ENCODE results near the gene URB2. TPM values are rescaled to one million over a fixed set of nuclear protein-coding genes. Genes with fewer than 3 reads are reported as not detected.

The URB2 gene
- total RNA-seq, 1 donor from 2014 or later, result 16.5 TPM

GRCh38 chr1:229665912-229666558 lies 40.0 kb downstream of the URB2 start:
- Mint-ChIP-seq H3K27me3 (no peaks in the 10 kb centered on the region), H3K9me3 (no peaks in the 10 kb centered on the region), H3K36me3 (peaks cover 5% of the 10 kb centered on the region), H3K4me1 (ENCODE audit: unreplicated experiment) (peaks cover 5% of the 10 kb centered on the region), H3K4me3 (no peak overlapping the region), H3K27ac (no peak overlapping the region)
- no peak for TF ChIP-seq CTCF (conservative IDR thresholded peaks at IDR 0.05)
- no peak for DNase-seq (ENCODE audit: extremely low spot score, unreplicated experiment)

DNA sequence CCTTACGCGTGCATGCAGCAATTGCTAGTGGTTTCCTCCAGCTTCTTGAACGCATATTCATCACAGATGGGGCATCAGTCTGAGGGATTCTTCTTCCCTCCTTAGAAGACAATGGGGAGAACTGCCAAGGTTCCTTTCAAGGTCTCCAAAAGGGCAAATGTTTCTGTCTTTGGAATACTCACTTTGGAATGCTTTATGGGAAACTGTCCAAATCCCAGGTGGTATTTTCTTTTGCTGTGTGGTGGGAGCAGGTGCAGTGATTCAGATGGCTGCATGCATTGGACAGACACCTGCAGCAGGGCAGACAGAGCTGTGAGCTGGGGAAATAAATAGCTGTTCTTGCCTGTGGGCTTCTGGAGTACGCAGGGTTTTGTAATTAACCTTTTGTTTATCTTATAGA lies 40.5 kb downstream of the URB2 start:
- Mint-ChIP-seq H3K27me3 (no peaks in the 10 kb centered on the region), H3K9me3 (no peaks in the 10 kb centered on the region), H3K4me1 (ENCODE audit: unreplicated experiment) (no peaks in the 10 kb centered on the region), H3K36me3 (no peaks in the 10 kb centered on the region), H3K27ac (no peak overlapping the region), H3K4me3 (no peak overlapping the region)
- no peak for DNase-seq (ENCODE audit: extremely low spot score, unreplicated experiment)
- no peak for TF ChIP-seq CTCF (conservative IDR thresholded peaks at IDR 0.05)

DNA sequence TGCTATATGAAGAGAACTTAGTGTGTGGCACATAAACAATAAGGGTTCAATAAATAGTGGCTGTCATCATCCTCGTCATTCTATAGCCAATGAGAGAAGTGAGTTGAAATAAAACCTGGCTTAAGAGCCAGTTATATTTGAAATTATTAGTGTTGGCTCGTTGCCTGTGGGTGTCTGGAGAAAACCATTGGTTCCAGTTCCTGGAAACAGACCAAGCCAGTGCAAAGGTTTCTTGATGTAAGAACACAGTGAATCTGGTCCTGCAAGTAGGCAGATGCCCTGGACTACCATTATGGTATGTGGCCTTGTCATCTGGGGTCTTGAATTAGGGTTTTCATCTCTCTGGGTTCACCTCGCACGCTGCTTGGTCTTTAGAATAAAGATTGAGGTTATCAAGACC lies 43.3 kb downstream of the URB2 start:
- no peak for DNase-seq (ENCODE audit: extremely low spot score, unreplicated experiment)
- no peaks in the 10 kb centered on the region for H3K9me3 Mint-ChIP-seq
- H3K4me3 Mint-ChIP-seq, result no peak overlapping the region
- H3K36me3 Mint-ChIP-seq, result no peaks in the 10 kb centered on the region
- no peaks in the 10 kb centered on the region for H3K27me3 Mint-ChIP-seq
- H3K27ac Mint-ChIP-seq, result no peak overlapping the region
- H3K4me1 Mint-ChIP-seq (ENCODE audit: unreplicated experiment), result no peaks in the 10 kb centered on the region
- TF ChIP-seq CTCF (conservative IDR thresholded peaks at IDR 0.05), result no peak

- Mint-ChIP-seq H3K9me3 (no peaks in the 10 kb centered on the region), H3K36me3 (no peaks in the 10 kb centered on the region), H3K4me3 (no peak overlapping the region), H3K27me3 (no peaks in the 10 kb centered on the region), H3K4me1 (ENCODE audit: unreplicated experiment) (no peaks in the 10 kb centered on the region), H3K27ac (no peak overlapping the region)
- no peak for DNase-seq (ENCODE audit: extremely low spot score, unreplicated experiment)
- TF ChIP-seq CTCF (conservative IDR thresholded peaks at IDR 0.05), result no peak
Measured at GRCh38 chr1:229671310-229671709, 45.3 kb downstream of the URB2 start.

DNA sequence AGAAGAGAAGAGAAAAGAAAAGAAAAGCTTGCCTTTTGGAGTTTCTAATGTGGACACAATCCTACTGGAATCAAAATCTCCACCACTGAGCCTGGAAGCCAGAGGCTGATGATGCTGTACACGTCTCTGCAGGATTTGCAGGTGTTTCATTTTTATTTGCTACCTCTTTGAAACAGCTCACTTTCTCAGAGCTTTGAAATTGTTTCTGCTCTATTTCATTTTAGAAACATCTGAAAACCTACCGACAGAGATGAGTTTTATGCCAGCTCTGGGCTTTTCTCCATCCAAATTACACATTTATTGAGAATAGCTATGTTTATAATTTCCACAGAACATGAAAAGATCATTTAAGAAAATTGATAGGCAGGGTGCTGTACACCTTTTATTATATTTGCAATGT lies 46.2 kb downstream of the URB2 start:
- no peak overlapping the region for H3K27ac Mint-ChIP-seq
- no peaks in the 10 kb centered on the region for H3K36me3 Mint-ChIP-seq
- no peak for DNase-seq (ENCODE audit: extremely low spot score, unreplicated experiment)
- H3K4me1 Mint-ChIP-seq (ENCODE audit: unreplicated experiment), result no peaks in the 10 kb centered on the region
- H3K4me3 Mint-ChIP-seq, result no peak overlapping the region
- H3K9me3 Mint-ChIP-seq, result no peaks in the 10 kb centered on the region
- H3K27me3 Mint-ChIP-seq, result no peaks in the 10 kb centered on the region
- no peak for TF ChIP-seq CTCF (conservative IDR thresholded peaks at IDR 0.05)

DNA sequence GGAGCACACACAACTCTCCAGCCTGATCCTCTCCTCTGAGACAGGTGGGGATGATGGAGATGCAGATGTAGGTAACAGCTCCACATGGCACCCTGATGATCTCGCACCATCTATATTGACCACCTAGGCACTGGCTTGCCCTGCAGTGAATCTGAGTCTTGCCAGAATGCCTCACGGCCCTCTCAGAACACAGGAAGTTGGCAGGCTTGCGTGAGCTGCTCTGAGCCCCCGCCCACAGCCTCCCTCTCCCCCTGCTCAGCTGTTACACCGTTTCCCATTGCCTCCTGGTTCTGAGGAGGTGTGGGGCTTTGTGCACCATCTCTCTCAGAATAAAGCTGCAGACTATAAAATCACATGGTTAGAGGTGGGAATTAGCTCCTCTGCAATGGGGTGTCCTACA lies 48.0 kb downstream of the URB2 start:
- Mint-ChIP-seq H3K4me3 (no peak overlapping the region), H3K36me3 (no peaks in the 10 kb centered on the region)

More for the DNA sequence above, 48.0 kb downstream of the URB2 start:
- TF ChIP-seq CTCF (conservative IDR thresholded peaks at IDR 0.05), result no peak
- Mint-ChIP-seq H3K27me3 (no peaks in the 10 kb centered on the region), H3K27ac (no peak overlapping the region), H3K9me3 (no peaks in the 10 kb centered on the region), H3K4me1 (ENCODE audit: unreplicated experiment) (no peaks in the 10 kb centered on the region)
- DNase-seq (ENCODE audit: extremely low spot score, unreplicated experiment), result no peak
